Stimulated activated CD4-positive, alpha-beta T cell treated with anti-CD3 and anti-CD28 coated beads, Interleukin-4, amount 100 ng/mL, for 24 hours (primary cell): Measurements from ENCODE around the gene MAN2A2.
A peak's percentile ranks its signal among the peaks of the same experiment; 100 is the strongest.
"Not testable (repeated sequence)": the region's sequence is repeated elsewhere in the genome, so short reads cannot be mapped to it uniquely, and the experiment has no call there.

Experiments
- DNase-seq: peaks from one replicate; pipeline ENCODE4 v3.0.0-alpha.2; 2020

MAN2A2 gene

DNA sequence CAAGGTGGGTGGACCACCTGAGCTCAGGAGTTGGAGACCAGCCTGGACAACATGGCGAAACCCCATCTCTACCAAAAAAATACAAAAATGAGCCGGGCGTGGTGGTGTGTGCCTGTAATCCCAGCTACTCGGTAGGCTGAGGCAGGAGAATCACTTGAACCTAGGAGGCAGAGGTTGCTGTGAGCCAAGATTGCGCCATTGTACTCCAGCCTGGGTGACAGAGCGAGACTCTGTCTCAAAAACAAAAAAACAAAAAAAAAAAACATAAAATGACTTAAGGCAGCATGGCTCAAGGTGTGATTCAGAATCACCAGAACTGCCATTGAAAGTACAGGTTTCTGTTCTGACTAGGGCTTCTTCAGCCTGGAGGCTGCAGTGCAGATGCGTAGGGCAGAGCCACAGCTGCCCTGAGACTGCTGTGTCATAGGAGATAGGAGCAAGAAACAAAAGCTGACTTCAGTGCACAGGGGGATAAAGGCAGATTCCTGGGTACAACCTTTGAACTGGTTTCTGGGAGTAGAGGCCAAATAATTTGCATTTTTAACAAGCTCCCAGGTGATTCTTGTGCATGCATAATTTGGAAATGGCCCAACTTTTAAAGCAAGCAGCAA lies 19.7 kb downstream of the MAN2A2 start:
- DNase-seq = peak; percentile 39

DNA sequence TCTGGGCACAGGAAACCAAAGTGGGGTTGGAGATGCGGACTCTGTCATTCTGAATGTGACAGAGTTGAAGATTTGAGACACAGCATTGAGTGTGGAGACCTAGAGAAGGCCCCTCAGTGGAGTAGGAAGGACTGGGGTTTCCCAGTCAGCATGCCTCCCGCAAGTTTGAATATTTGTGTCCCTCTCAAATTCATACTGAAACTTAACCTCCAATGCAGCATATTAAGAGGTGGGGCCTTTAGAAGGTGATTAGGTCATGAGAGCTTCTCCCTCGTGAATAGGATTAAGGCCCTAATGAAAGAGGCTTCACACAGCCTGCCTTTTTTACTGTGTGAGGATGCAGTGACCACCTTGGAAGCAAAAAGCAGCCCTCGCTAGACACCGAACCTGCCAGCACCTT lies 21.3 kb downstream of the MAN2A2 start:
- DNase-seq = no peak

DNA sequence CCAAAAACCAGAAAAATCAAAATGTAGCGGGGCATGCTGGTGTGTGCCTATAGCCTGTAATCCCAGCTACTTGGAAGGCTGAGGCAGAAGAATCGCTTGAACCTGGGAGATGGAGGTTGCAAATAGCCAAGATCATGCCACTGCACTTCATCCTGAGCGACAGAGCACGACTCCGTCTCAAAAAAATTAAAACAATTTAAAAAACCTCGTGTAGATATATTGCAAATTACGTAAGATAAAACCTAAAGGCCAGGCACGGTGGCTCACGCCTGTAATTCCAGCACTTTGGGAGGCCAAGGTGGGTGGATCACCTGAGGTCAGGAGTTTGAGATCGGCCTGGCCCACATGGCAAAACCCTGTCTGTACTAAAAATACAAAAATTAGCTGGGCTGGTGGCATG lies 23.7 kb downstream of the MAN2A2 start:
- not testable (repeated sequence) for DNase-seq

GRCh38 chr15:90928106-90928505 lies 25.0 kb downstream of the MAN2A2 start:
- not testable (repeated sequence) for DNase-seq

DNA sequence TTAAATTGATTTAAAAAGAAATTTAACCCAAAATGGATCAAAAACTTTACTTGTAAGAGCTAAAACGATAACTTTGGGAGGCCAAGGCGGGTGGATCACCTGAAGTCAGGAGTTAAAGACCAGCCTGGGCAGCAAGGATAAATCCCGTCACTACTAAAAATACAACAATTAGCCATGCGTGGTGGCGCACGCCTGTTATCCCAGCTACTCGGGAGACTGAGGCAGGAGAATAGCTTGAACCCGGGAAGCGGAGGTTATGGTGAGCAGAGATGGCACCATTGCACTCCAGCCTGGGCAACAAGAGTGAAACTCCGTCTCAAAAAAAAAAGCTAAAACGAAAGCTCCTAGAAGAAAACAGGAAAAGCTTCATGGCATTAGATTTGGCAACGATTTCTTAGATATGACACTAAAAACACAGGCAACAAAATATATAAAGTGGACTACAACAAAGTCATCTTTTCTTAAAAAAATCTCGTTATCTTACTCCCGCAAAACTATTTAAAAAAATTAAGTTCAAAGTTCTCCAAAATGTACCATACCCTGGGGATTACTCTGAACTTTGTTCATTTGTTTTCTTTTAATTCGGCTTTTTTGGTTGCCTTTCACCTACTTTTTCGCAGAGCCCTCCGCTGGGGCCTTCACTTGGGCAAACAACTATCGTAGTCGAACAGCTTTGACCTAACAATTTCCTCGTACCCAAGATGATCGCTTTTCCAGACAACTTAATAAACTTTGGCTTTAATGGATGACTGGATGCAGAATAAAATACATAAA lies 26.3 kb downstream of the MAN2A2 start:
- no peak for DNase-seq

GRCh38 chr15:90930861-90931574 lies 27.9 kb downstream of the MAN2A2 start:
- DNase-seq = no peak

DNA sequence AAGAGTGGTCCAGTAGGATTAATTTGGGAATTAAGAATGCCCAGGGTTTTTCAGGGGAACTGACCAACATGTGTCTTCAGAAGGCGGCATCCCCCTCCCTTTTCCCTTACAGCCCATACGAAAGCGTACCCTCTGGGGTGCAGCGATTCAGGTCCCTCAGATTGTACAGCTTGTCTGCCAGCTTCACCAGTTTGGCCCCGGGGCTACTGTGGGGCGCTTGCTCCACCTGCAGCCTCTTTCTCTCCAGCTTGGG lies 28.4 kb downstream of the MAN2A2 start:
- DNase-seq = no peak

GRCh38 chr15:90931828-90932659 lies 28.9 kb downstream of the MAN2A2 start, which contains the start of gene HDDC3:
Gene HDDC3, minus strand, starts transcription at chr15:90932549. Its CDS starts 9 bp downstream, at chr15:90932540.
- peak; percentile 92 for DNase-seq

DNA sequence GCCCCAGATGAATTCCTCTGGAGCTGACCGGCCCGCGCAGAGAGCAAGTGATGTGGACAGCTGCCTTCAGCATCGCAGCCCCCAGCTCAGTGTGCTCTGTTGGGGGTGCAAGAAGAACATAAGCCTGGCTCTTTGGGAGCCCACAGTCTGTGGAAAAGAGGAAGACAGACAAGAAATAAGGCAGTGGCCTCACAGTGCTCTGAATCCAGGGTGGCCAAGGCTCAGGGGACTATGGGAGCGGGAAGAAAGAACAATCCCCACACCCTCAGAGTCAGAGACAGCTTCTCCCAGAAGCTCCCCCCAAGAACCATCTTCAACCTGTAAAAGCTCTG lies 29.5 kb downstream of the MAN2A2 start:
- DNase-seq = no peak

DNA sequence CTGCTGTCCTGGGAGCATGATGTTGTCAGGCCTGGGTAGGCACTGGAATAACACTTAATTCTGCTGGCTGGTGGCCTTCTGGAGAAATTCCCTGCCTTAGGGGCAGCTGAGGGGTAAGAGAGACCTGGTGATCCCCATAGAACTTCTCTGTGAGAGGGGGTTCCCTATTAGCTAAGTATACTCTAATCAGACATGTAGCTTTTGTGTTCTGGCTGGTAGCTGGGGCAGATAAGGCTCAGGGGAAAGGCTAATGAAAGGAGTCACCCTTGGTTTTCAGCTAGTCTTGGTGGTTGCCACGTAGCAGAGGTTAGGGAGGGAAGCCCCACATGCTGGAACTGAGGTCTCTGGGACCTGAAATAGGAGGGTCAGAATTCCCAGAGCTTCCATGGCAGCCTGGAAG lies 30.2 kb downstream of the MAN2A2 start:
- no peak for DNase-seq

GRCh38 chr15:90934256-90934948 lies 31.3 kb downstream of the MAN2A2 start:
- peak; percentile 88 for DNase-seq

- peak; percentile 96 for DNase-seq
Measured at GRCh38 chr15:90934949-90935751, 32.0 kb downstream of the MAN2A2 start, which contains the start of gene UNC45A. Gene UNC45A, plus strand, starts transcription at chr15:90935285. Its CDS starts 40 bp downstream, at chr15:90935325.

DNA sequence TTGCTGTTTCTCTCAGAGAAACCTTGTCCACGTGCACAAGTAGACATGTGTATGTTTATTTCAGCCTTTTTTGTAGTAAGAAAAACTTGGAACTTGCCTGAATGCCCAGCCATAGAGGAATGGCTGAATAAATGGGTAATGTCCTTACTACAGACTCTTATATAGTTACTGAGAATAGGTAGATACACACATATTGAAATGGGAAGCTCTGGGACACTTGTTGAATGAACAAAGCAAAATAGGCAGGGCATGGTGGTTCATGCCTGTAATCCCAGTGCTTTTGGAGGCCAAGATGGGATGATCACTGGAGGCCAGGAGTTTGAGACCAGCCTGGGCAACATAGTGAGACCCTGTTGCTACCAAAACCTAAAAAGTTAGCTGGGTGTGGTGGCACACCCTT lies 33.7 kb downstream of the MAN2A2 start:
- no peak for DNase-seq

DNA sequence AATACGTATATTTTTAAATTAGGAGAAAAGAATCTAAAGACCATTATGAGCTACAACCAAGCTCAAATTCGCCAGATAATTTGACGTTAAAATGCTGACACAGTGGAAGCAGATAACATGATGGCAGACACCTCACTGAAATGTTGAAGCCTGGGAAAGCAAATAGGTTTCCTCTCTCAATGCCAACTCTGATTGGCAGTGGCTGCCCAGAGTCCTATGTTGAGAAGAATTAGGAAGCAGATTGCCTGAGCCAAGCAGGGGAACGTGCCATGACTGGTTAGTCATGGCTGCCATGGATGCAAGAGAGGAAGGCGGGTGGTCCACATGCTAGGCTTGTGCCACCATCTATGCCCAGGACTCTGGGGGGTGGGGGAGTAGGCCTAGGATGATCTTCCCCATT lies 35.2 kb downstream of the MAN2A2 start:
- no peak for DNase-seq

- DNase-seq = no peak
Measured at GRCh38 chr15:90939756-90940155, 36.7 kb downstream of the MAN2A2 start.

GRCh38 chr15:90941038-90941437 lies 37.9 kb downstream of the MAN2A2 start:
- no peak for DNase-seq

DNA sequence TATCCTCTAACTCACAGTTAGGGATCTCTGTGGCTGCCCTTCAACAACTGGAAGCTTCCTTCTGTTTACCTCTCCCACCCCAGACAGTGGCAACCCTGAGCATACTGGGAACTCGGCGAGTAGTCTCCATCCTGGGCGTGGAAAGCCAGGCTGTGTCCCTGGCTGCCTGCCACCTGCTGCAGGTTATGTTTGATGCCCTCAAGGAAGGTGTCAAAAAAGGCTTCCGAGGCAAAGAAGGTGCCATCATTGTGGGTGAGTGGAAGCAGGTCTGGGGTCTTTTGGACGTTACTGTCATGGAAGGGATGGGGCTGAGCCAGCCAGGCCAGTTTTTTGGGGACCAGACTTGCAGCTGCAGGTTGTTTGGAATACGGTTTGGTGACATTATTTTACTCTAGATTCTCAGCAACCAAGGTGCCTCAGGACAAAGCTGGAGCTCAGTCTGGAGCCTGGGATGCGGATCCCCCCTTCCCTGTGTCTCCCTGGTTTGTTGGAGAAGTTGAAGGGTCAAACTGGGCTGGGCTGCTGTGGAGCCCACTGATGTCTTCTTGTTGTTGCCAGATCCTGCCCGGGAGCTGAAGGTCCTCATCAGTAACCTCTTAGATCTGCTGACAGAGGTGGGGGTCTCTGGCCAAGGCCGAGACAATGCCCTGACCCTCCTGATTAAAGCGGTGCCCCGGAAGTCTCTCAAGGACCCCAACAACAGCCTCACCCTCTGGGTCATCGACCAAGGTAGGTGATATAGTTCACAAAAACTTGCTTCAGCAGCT lies 39.4 kb downstream of the MAN2A2 start:
- DNase-seq = no peak

DNA sequence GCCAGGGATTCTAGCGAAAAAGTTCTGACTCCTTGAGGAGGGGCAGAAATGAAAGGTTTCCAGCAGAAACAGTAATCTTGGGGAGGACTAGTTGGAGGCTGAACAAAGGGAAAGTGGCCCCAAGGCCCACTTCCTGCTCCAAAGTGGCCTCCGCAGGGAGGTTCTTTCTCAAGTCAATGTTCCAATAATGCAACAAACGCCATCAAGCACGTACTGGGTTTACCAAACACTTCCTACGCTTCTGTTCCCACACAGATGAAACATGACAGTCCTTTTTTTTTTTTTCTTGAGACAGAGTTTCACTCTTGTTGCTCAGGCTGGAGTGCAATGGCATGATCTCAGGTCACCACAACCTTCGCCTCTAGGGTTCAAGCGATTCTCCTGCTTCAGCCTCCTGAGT lies 42.0 kb downstream of the MAN2A2 start:
- no peak for DNase-seq

GRCh38 chr15:90946538-90946937 lies 43.4 kb downstream of the MAN2A2 start:
- no peak for DNase-seq

DNA sequence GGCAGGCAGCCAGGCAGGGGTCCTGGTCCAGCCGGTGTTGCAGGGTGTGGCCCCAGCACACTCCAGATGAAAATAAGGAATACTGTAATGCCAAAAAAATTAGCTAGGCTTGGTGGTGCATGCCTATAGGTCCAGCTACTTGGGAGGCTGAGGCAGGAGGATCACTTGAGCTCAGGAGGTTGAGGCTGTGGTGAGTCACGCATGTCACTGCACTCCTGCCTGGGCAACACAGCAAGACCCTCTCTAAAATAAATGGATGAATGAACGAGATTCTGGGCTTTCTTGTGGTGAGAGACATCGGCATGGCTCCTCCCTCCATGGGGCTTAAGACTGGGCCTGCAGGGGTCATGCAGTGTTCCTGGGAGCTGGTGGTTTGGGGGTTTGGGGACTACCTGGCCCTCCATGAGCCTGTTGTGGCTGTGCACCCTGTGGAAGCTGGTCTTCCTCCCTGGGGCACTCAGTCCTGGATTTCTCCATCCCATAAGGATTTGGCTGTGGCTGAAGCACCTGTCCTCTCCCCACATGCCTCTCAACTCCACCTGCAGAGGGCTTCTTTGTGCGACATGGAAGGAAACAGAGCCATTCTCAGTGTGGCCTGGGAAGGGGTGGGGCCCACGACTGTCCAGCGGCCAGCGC lies 44.0 kb downstream of the MAN2A2 start:
- no peak for DNase-seq
